Measurements from ENCODE around the gene PDE11A.

PDE11A gene

GRCh38 chr2:177646791-177647190 lies 425.8 kb downstream of the PDE11A start:
- ATAC-seq: no peak
- no peak for TF ChIP-seq OSR1 (CRISPR knock-in tag; IDR thresholded peaks at IDR 0.05)
- no peak for TF ChIP-seq GLIS3 (CRISPR knock-in tag; IDR thresholded peaks at IDR 0.05)
- TF ChIP-seq TSHZ2 (CRISPR knock-in tag; IDR thresholded peaks at IDR 0.05): no peak
- TF ChIP-seq PPARA (CRISPR knock-in tag; IDR thresholded peaks at IDR 0.05; ENCODE audit: borderline replicate concordance): no peak
- TF ChIP-seq TOX (CRISPR knock-in tag; IDR thresholded peaks at IDR 0.05; ENCODE audit: borderline replicate concordance): no peak
- TF ChIP-seq SNAI2 (CRISPR knock-in tag; IDR thresholded peaks at IDR 0.05): no peak
- TF ChIP-seq ZC3H10 (CRISPR knock-in tag; IDR thresholded peaks at IDR 0.05): no peak
- TF ChIP-seq RARB (CRISPR knock-in tag; IDR thresholded peaks at IDR 0.05): no peak
- TF ChIP-seq CSDC2 (CRISPR knock-in tag; IDR thresholded peaks at IDR 0.05): no peak
- no peak for TF ChIP-seq ESRRG (CRISPR knock-in tag; IDR thresholded peaks at IDR 0.05)
- TF ChIP-seq BACH2 (CRISPR knock-in tag; IDR thresholded peaks at IDR 0.05; ENCODE audit: borderline replicate concordance): no peak
- TF ChIP-seq ZNF70 (CRISPR knock-in tag; IDR thresholded peaks at IDR 0.05): no peak
- TF ChIP-seq CSRNP3 (CRISPR knock-in tag; IDR thresholded peaks at IDR 0.05): no peak
- TF ChIP-seq ZNF8 (CRISPR knock-in tag; IDR thresholded peaks at IDR 0.05): no peak
- TF ChIP-seq ZFP30 (CRISPR knock-in tag; IDR thresholded peaks at IDR 0.05): no peak
- TF ChIP-seq ISL1 (CRISPR knock-in tag; IDR thresholded peaks at IDR 0.05): no peak
- no peak for TF ChIP-seq ZFP3 (CRISPR knock-in tag; IDR thresholded peaks at IDR 0.05)

- ATAC-seq: no peak
- TF ChIP-seq RARB (CRISPR knock-in tag; IDR thresholded peaks at IDR 0.05): no peak
- no peak for TF ChIP-seq CREB5 (CRISPR knock-in tag; IDR thresholded peaks at IDR 0.05; ENCODE audit: low read depth)
- TF ChIP-seq CSDC2 (CRISPR knock-in tag; IDR thresholded peaks at IDR 0.05): no peak
- no peak for TF ChIP-seq ZNF8 (CRISPR knock-in tag; IDR thresholded peaks at IDR 0.05)
Measured at GRCh38 chr2:177646241-177646640, 426.3 kb downstream of the PDE11A start.

- ATAC-seq: no peak
- TF ChIP-seq CSDC2 (CRISPR knock-in tag; IDR thresholded peaks at IDR 0.05) (no peak), CREB5 (CRISPR knock-in tag; IDR thresholded peaks at IDR 0.05; ENCODE audit: low read depth) (no peak), ZFP3 (CRISPR knock-in tag; IDR thresholded peaks at IDR 0.05) (no peak), TOX (CRISPR knock-in tag; IDR thresholded peaks at IDR 0.05; ENCODE audit: borderline replicate concordance) (no peak), PATZ1 (CRISPR knock-in tag; IDR thresholded peaks at IDR 0.05; ENCODE audit: borderline replicate concordance) (no peak), RARB (CRISPR knock-in tag; IDR thresholded peaks at IDR 0.05) (no peak), BACH2 (CRISPR knock-in tag; IDR thresholded peaks at IDR 0.05; ENCODE audit: borderline replicate concordance) (no peak), ZNF565 (CRISPR knock-in tag; conservative IDR thresholded peaks at IDR 0.05; ENCODE audit: low read depth) (no peak), PPARA (CRISPR knock-in tag; IDR thresholded peaks at IDR 0.05; ENCODE audit: borderline replicate concordance) (no peak), CSRNP3 (CRISPR knock-in tag; IDR thresholded peaks at IDR 0.05) (no peak)
Measured at GRCh38 chr2:177641331-177641730, 431.2 kb downstream of the PDE11A start.
